GM12872 (cell line): ENCODE measurements around the gene MAP2K3.

Experiments used
- TF ChIP-seq, protein P1 (sequence below): IDR thresholded peaks from 3 replicates; pipeline ENCODE4 v1.5.1; 2011; ENCODE audit warnings: low read depth, mild to moderate bottlenecking, low read length, moderate library complexity; ENCODE audit not compliant: insufficient read depth

The MAP2K3 gene

GRCh38 chr17:21286066-21286770, 1.7 kb downstream of the MAP2K3 start:
- TF ChIP-seq, protein P1, sequence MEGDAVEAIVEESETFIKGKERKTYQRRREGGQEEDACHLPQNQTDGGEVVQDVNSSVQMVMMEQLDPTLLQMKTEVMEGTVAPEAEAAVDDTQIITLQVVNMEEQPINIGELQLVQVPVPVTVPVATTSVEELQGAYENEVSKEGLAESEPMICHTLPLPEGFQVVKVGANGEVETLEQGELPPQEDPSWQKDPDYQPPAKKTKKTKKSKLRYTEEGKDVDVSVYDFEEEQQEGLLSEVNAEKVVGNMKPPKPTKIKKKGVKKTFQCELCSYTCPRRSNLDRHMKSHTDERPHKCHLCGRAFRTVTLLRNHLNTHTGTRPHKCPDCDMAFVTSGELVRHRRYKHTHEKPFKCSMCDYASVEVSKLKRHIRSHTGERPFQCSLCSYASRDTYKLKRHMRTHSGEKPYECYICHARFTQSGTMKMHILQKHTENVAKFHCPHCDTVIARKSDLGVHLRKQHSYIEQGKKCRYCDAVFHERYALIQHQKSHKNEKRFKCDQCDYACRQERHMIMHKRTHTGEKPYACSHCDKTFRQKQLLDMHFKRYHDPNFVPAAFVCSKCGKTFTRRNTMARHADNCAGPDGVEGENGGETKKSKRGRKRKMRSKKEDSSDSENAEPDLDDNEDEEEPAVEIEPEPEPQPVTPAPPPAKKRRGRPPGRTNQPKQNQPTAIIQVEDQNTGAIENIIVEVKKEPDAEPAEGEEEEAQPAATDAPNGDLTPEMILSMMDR: no peak

- TF ChIP-seq, protein P1: no peak
Observed at GRCh38 chr17:21286909-21287702, 2.6 kb downstream of the MAP2K3 start.

DNA sequence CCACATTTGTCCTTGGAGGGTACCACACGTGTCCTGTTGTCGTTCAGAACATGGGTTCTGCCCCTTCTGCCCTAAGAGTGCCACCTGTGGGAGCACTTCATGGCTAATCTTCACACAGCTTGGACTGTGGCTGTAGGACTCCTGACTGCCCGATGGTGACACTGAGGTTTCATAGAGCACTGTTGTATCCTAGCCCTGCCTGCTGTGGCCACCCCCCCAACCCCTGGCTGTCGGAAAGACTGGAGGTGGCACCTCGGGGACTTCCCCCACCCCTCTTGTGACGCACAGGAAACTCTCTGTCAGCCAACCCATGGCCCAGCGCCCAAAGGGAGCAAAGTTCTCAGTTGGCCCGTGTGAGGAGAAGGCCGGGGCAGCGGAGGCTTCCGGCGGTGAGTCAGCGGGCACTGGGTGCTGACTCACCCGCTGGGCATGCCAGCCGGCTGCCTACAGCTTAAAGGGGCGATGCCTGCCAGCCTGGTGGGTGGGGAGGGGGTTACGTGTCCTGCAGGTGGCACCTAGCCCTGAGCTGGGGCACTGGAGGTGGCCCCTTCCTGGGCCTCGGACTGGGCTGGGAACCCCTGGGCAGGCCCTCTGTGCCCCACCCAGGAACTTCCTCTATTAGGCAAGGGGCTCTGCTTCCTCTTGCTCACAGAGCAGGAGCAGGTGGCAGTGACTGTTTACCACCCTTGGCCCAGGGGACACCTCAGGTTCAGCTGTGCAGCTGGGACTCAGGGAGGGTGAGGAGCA, 3.4 kb downstream of the MAP2K3 start:
- TF ChIP-seq, protein P1: 0 out of 3 replicates have a peak, but pooled peaks have one; percentile 8

- TF ChIP-seq, protein P1: peak; percentile 37; the same call in 2 of the 3 replicates
Observed at GRCh38 chr17:21288571-21289017, 4.1 kb downstream of the MAP2K3 start.

- TF ChIP-seq, protein P1: no peak
Observed at GRCh38 chr17:21289175-21289901, 4.8 kb downstream of the MAP2K3 start.

- TF ChIP-seq, protein P1: no peak
Observed at GRCh38 chr17:21289902-21290571, 5.5 kb downstream of the MAP2K3 start.
